GM19455 (cell line): ENCODE results near the gene STX19.

Experiments
- ATAC-seq: cut with Tn5 transposase; IDR thresholded peaks from one replicate; pipeline ENCODE4 v1.9.1; 2021; ENCODE audit not compliant: unreplicated experiment

The STX19 gene

DNA sequence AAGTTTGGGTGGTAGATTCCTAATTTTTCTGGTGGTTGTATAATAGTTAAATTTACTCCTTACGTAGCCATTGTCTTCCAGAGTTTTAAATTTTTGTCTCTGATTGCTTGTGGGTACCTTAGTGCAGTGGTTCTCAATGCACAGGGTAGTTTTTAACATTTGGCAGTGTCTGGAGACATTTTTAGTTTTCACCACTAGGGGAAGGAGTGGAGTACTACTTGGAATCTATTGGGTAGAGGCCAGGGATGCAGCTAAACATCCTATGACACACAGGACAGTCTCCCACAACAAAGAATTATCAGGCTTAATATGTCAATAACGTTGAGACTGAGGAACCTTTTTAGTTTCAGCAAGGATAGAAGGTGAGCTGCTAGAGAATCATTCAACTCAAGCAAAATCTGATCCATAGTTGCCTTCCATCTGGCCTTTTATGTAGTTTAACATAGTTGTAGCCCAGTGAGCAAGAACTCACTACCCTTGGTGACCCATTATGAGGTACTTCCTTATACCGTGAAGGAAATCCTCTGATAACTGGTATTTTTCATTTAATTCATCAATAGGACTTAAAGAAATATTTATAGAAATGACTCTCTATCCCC is 8.6 kb upstream of the STX19 start:
- no peak for ATAC-seq

DNA sequence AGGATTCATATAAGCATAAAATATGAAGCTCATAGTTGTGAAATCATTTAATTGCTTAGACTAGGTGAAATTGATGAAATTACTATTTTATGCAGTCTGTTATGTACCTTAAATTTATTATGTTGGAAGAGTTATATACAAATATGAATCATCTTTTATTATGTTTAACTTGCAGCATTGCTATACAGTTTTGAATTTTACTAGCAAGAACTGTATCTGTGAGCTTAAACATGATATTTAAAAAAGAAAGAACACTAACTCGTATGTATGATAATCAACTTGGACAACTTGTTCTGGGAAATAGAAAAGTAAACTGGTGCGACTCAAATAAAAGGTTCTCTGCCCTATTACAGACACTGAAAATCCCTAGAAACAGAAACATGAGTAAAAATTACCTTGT is 1.8 kb downstream of the STX19 start:
- no peak for ATAC-seq

DNA sequence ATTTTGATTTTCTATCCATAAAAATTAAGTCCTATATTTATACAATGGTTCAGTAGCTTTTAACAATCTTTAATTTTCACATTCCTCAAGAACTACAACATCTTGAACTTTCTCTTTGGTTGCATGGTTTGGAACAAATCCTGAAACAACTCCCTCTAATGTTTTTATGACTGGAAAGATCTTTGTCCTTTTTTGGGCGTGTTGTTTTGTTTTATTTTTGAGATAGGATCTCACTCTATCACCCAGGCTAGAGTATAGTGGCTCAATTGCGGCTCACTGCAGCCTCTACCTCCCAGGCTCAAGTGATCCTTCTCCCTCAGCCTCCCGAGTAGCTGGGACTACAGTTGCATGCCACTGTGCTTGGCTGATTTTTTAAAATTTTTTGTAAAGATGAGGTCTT is 4.0 kb downstream of the STX19 start:
- ATAC-seq, result no peak

DNA sequence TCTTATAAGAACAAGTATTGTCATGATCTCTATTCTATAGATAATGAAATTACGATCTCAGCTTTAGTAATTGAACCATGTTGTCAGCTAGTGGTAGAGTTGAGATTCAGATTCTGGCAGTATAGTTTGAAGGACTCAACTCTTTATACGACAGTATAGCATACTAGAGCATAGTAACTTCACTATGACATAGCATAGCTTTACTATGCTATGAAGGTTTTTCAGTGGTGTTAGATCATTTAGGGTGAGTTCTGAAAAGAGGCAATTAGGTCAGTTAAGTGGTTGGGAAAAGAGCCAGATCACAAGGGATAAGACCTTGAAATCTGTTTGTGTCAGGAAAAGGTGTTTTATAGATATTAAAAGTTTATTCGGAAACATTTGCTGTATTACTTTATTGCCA is 8.1 kb downstream of the STX19 start:
- no peak for ATAC-seq

DNA sequence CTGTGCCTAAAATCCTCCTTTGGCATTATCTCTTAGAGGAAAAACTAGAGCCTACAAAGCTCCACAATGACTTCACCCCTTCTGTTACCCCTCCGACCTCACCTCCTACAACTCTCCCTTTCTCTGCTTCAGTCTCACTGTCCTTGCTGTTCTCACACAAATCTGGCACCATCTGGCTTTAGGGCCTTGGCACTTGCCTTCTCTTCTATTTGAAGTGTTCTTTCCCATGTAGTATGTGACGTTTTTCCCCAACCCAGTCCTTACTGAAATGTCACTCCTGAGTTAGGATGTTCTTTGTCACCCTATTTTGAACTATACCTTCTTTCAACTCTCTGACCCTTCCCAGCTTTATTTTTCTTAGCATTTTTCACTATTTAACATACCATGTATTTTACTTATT is 8.7 kb downstream of the STX19 start:
- ATAC-seq, result no peak

DNA sequence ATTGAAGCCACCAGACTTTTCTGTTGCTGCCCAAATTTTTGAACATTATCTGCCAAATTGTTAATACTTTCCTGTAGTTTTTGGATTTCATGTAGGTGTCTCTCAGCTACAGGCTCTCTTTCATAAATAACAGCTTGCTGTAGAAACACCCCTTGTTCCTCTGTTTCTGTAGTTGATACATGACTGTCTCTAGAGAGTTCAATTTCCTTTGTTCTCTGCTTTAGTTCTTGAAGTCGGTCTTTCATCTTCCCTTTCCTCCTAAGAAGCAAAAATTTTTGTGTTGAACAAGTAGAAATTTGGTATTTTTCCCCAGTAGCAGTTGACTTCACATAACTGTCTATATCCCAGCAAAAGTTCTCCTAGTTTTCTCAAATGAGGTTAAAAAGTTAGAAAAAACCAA is 13.4 kb downstream of the STX19 start:
- ATAC-seq, result no peak

DNA sequence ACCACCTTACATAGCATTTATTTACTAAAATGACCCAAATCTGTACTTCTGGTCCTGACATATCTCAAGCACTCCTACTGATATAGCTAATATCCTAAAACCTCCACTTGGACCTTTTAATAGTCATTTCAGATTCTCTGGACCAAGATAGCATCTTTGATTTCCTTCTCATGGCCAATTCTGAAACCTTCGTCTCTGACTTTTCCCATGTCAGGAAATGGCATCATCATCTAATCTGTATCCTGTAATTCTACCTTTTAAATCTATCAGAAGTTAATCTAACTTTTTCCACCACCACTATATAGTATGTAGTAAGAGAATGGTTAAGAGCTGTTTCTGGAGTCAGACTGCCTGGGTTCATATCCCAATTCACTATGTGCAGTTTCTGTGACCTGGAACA is 16.2 kb downstream of the STX19 start:
- no peak for ATAC-seq

DNA sequence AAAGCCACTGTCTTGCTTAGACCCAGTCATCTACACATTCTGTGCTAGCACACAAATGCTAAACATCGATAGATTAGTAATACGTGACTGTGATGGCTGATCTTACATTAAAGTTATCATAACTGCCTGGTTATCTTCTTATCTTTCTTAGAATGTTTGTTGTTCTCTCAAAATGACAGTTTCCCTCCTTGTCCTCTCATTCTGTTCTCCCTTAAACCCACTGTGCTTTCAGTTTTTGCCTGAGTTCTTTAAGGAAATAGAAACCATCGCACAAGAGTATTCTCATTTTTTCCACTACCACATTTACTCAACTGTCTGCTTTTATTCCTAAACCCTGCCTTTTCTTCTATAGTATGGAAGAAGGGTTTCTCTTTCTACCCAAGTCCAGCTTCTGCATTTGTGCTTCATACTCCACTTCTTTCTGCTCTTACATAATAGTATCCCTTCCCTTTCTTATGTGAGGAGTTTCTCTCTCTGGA is 17.1 kb downstream of the STX19 start:
- no peak for ATAC-seq

DNA sequence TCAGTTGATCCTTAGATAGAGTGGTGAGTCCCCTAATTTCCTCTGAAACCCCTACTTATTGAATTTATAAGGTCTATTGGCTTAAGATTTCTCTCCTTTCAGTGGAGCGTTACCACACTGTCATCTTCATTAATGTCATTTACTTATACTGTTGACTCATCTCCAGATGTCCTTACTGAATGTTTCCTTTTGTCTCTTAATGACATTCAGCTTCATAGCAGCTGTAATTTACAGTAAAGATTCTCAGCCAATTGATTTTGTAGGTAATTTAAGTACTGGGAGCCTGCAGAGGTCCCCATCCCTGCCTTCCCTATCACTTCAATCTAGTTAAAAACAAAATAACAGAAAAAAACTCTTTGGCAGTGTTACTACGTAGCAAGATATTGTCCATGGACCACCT is 18.8 kb downstream of the STX19 start:
- no peak for ATAC-seq

DNA sequence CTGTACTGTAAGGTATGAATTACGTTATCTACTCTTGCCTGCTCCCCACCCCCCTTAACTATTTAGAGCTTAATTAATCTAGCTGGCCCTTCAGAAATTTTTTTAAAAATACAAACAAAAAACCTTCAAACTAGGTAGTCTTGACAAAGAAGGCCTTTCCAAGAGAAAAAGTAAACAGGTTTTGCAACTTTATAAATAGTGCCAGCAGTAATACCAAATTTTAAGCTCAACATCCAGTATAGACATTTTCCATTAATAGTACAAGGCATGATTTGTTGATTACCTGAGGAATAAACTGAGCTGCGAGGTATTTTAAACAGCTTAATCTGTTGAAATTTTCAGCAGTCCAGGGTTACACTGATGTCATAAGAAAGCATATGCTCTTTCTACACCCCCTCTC is 20.1 kb downstream of the STX19 start:
- ATAC-seq, result no peak

DNA sequence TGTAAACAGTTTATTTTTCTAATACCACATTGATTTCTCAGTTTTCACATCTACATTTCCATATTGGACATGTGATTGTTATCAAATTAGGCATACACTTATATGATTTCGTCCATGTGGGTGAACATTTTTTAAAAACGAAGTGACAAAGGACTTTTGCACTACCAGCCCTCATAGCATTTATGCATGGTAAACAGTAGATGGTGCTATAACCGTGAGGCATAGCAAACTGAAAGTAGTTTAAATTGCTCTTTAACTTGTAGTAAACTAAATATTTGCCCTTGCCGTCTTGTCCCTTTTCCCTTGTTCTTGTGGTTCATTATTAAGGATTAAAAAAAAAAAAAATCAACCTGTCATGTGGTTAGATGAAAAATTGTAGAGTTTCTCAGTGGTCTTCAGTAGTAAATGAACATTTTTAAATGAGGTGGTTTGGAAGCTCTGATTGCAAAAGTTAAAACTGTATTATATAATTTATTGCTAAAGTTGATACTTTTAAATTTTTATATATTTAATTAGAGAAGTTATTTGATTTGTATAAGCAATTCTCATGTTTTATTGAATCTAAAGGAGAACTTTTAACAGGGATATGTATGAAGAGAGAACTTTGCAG is 24.0 kb downstream of the STX19 start:
- peak; percentile 85 for ATAC-seq

DNA sequence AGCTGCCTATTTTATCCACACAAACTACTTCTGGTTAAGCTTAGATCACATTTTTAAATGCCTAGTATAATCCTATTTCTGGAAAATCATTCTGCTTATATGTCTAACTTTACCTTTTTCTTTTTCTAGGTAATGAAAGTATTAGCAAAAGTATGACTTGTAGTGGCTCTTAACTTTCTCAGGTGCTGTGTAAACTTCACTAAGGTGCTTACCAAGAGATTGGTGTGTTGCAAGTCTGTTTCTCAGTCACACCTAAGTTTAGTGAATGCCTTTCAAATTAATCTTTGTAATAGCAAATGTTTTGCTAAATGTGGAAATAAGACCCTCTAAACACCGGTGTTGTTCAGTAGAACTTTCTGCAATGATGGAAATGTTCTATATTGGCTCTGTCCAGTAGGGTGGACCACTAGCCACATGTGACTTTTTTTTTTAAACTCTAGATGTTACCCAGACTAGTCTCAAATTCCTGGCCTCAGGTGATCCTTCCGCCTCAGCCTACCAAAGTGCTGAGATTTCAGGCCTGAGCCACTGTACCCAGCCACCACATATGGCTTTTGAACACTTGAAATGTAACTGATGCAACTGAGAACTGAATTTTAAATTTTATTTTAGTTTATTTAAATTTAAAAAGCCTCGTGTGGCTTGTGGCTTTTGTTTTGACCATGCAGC is 26.4 kb downstream of the STX19 start:
- ATAC-seq, result no peak

DNA sequence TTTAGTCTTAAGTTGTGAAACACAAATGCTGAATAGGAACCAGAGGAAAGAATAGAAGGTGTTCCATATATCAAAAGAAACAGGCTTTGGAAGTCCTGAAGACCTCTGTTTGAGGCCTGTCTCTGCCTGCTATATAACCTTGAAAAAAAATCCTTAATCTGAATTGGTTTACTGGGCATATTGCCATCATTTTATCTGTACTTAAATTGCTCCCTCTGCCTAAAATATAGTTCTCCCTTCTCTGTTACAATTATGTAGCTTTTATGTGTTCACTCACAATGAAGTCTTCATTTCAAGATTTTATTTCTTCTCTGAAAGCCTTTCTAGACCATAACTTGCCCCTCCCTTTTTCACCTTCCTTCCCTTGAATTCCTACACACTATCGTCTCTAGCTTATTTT is 27.2 kb downstream of the STX19 start:
- no peak for ATAC-seq

DNA sequence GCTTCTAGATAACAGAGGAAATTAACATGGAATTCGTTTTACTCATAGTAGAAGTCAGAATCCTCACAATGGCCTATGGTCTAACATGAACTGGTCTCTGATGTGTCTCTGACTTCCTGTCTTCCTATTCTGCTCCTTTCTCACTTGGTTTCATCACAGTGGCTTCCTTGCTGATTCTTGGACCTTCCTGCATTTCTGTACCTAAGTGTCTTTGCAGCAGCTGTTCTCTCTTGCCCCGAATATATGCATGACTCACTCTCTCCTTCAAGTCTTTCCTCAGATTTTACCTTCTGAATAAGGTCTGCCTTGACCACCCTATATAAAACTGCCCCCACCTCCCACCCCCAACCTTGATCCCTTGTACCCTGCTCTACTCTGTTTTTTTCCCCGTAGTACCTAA is 34.3 kb downstream of the STX19 start:
- ATAC-seq, result no peak

DNA sequence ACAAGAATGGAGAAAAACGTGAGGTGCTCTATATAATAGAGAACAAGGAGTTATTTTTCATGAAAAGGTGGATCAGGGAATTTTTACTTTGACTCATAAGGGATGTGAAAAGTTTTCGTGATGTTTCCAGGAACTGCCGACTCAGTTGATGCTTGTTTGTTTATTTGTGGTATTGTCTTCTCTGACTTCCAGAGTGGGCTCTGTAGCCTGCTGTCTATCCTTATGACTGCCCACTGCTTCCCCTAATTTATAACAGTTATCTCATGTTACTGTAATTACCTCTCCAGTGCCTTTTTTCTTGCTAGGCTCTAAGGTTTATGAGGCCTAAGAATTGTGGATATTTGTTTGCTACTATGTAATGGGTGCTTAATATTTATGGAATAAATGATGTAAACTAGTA is 36.2 kb downstream of the STX19 start:
- ATAC-seq, result no peak

DNA sequence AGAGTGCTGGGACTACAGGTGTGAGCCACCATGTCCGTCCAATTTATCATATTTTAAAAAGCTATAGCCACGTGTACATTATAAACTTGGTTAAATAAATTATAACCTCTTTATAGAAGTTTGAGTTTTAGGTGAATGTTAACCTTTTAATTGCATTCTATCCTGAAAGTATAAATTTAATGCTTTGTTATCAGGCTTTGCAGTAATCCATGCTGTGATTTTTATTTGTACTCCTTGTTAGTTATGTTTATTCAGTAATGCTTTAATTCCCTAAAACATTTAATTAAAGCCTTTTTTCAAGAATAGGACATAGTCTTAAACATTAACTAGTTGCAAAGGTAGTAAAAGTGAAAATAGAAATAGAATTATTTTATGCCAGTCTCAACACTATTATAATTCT is 36.8 kb downstream of the STX19 start:
- no peak for ATAC-seq

DNA sequence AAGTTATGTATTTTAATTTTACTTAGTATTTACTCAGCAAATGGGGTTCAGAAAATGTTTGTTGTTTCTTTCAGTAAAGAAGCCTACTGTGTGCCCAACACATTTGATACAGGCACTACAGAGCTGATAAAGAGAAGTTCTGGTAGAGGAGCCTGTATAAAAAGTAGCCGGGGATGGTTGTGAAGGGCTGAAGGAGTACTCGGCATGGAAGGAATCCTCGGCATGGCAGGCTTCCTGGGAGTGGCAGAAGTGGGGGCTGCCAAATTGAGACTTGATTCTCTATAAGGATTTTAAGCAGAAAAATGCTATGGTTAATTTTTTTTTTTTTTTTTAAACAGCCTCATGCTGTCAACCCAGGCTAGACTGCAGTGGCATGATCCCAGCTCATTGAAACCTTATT is 39.2 kb downstream of the STX19 start:
- ATAC-seq, result no peak

DNA sequence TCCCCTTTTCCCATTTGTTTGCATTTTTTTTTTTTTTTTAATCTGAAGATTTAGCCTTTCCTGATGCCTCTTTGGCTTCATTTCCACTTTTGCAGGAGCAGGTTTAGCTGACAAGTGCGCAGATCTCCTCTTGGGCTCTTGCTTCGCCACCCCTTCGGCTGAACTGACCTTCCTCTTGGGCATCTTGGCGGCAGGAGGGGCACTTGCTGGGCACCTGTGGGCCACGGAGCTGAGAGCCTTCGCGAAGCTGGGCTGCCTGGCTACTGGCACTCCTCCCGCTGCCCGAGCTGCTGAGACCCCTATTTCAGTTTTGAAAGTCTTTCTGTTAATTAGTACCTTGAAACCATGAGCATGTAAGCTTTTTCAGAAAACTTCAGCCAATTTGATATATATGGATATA is 39.6 kb downstream of the STX19 start:
- ATAC-seq, result no peak

DNA sequence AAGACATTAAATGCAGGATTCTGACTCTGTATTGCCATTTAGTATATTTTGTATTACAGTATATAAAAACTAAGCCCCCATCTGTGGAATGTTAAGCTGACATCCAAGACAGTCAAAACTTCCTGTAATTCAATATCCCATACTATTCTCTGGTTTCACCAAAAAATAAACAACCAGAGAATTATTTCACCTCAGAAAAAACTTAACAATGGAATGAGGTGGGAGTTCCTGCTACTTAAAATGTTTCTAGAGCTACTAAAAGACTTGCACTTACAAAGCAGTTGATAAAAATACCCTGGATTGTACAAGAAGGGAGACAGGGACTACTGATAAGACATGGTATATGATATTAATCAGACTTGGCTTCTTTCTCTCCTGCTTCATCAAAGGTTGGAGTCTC is 40.1 kb downstream of the STX19 start:
- no peak for ATAC-seq

DNA sequence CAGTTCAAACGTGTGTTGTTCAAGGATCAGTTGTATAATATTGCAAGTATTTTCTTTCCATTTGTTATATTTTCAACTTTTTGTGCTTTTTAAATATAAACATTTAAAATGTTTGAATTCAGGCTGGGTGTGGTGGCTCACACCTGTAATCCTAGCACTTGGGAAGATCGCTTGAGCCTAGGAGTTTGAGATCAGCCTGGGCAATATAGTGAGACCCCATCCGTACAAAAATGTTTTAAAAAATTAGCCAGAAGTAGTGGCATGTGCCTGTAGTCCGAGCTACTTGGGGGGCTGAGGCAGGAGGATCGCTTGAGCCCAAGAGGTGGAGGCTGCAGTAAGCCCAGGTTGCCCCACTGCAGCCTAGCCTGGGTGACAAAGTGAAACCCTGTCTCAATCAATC is 43.8 kb downstream of the STX19 start:
- ATAC-seq, result no peak

DNA sequence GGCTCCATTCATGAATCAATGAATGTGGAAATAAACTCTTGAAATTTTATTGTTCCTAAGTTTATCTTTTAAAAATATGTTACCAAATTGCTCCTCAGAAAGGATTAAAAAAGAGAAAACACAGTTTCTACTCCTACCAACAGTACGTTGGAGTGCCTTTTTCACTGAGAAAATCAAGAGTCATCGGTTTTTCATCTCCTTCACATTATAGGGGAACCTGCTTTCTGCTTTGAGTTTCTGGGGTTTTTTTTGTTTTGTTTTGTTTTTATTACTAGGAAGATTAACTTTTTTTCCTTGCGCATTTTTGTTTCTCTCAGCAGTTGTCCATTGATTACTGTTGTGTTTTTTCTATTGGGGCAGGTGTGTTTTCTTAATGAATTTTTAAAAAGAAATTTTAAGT is 45.0 kb downstream of the STX19 start:
- ATAC-seq, result no peak

DNA sequence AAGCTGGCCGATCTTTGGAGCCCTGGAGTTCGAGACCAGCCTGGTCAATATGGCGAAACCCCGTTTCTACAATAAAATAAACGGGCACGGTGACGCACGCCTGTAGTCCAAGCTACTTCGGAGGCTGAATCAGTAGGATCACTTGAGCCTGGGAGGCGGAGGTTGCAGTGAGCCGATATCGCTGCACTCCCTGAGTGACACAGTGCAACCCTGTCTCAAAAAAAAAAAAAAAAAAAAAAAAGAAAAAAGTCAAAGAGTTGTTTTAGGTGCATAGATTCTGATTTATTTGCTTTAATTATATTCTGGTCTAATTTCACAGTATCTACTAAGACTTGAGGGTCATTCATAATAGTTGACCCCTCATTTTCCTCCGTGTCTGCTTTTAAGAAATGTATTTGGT is 46.7 kb downstream of the STX19 start:
- ATAC-seq, result no peak
